Glutamatergic neuron (in vitro differentiated cells): ENCODE results near the gene ARHGAP12. TPM values are rescaled to one million over a fixed set of nuclear protein-coding genes. Genes with fewer than 3 reads are reported as not detected.

Source experiments
- DNase-seq: peaks from one replicate; pipeline ENCODE4 v3.0.0; 2022
- H3K27ac Mint-ChIP-seq: one replicate; pipeline ENCODE4 v1.8.0; 2020; ENCODE audit warnings: mild to moderate bottlenecking, mixed read lengths, inconsistent platforms; ENCODE audit not compliant: unreplicated experiment
- H3K27me3 Mint-ChIP-seq: one replicate; pipeline ENCODE4 v1.8.0; 2020; ENCODE audit warnings: mild to moderate bottlenecking, moderate library complexity, mixed read lengths, inconsistent platforms; ENCODE audit not compliant: unreplicated experiment
- H3K36me3 Mint-ChIP-seq: one replicate; pipeline ENCODE4 v1.8.0; 2020; ENCODE audit warnings: mild to moderate bottlenecking, mixed read lengths, inconsistent platforms; ENCODE audit not compliant: unreplicated experiment
- H3K4me1 Mint-ChIP-seq: one replicate; pipeline ENCODE4 v1.8.0; 2020; ENCODE audit warnings: mild to moderate bottlenecking, low read depth, mixed read lengths, inconsistent platforms; ENCODE audit not compliant: unreplicated experiment
- H3K4me3 Mint-ChIP-seq: one replicate; pipeline ENCODE4 v1.8.0; 2020; ENCODE audit warnings: mild to moderate bottlenecking, mixed read lengths, inconsistent platforms; ENCODE audit not compliant: unreplicated experiment
- H3K9me3 Mint-ChIP-seq: one replicate; pipeline ENCODE4 v1.8.0; 2020; ENCODE audit warnings: mild to moderate bottlenecking, moderate library complexity, mixed read lengths, inconsistent platforms; ENCODE audit not compliant: unreplicated experiment
- CTCF ChIP-seq: fragments of 200-600 bp; sonication (generic); IDR thresholded peaks from one replicate; pipeline ENCODE4 v1.5.0; 2021; ENCODE audit not compliant: partially characterized antibody, unreplicated experiment
- total RNA-seq: library from RNA; stranded (reverse); fragmentation: NEBNext Ultra II Directional; extraction: Animal tissue kit (Norgen Biotek cat#: 25700); gene quantifications from one replicate; pipeline ENCODE4 v1.2.1, GENCODE V29; 2021; ENCODE audit not compliant: unreplicated experiment

ARHGAP12 gene
- total RNA-seq, 1 donor from 2014 or later, result 41.9 TPM

GRCh38 chr10:31866118-31866670 lies 62.4 kb downstream of the ARHGAP12 start:
- Mint-ChIP-seq H3K27me3 (peaks cover 3% of the 10 kb centered on the region), H3K4me1 (peaks cover 25% of the 10 kb centered on the region), H3K27ac (no peak overlapping the region), H3K9me3 (peaks cover 3% of the 10 kb centered on the region), H3K36me3 (no peaks in the 10 kb centered on the region), H3K4me3 (no peak overlapping the region)
- no peak for TF ChIP-seq CTCF
- DNase-seq, result no peak

GRCh38 chr10:31864834-31865518 lies 63.7 kb downstream of the ARHGAP12 start:
- DNase-seq, result no peak
- no peak for TF ChIP-seq CTCF
- H3K9me3 Mint-ChIP-seq, result peaks cover 3% of the 10 kb centered on the region
- no peak overlapping the region for H3K27ac Mint-ChIP-seq
- H3K4me3 Mint-ChIP-seq, result no peak overlapping the region
- peaks cover 3% of the 10 kb centered on the region for H3K27me3 Mint-ChIP-seq
- no peaks in the 10 kb centered on the region for H3K36me3 Mint-ChIP-seq
- H3K4me1 Mint-ChIP-seq, result peaks cover 26% of the 10 kb centered on the region

GRCh38 chr10:31855033-31855432 lies 73.6 kb downstream of the ARHGAP12 start:
- Mint-ChIP-seq H3K27ac (no peak overlapping the region), H3K27me3 (no peaks in the 10 kb centered on the region), H3K4me1 (peaks cover 1% of the 10 kb centered on the region), H3K4me3 (no peak overlapping the region), H3K9me3 (no peaks in the 10 kb centered on the region), H3K36me3 (peaks cover 12% of the 10 kb centered on the region)
- no peak for DNase-seq
- no peak for TF ChIP-seq CTCF

- no peaks in the 10 kb centered on the region for H3K9me3 Mint-ChIP-seq
- H3K4me3 Mint-ChIP-seq, result no peak overlapping the region
- no peak for TF ChIP-seq CTCF
- no peak for DNase-seq
- H3K36me3 Mint-ChIP-seq, result peaks cover 7% of the 10 kb centered on the region
- no peak overlapping the region for H3K27ac Mint-ChIP-seq
- peaks cover 7% of the 10 kb centered on the region for H3K4me1 Mint-ChIP-seq
- no peaks in the 10 kb centered on the region for H3K27me3 Mint-ChIP-seq
These were observed 75.0 kb downstream of the ARHGAP12 start for GRCh38 chr10:31853629-31854028.

- Mint-ChIP-seq H3K4me3 (no peak overlapping the region), H3K27me3 (no peaks in the 10 kb centered on the region), H3K9me3 (no peaks in the 10 kb centered on the region), H3K27ac (no peak overlapping the region), H3K36me3 (no peaks in the 10 kb centered on the region), H3K4me1 (peaks cover 7% of the 10 kb centered on the region)
- TF ChIP-seq CTCF, result no peak
- no peak for DNase-seq
These were observed 77.4 kb downstream of the ARHGAP12 start for GRCh38 chr10:31851216-31851615.
